Trophoblast cell (in vitro differentiated cells and primary cell): Measurements from ENCODE around the gene TRUB1.

Experiments
- DNase-seq, 2 donors: peaks; one replicate each; pipeline ENCODE4 v3.0.0-alpha.2; 2016
- H2AFZ ChIP-seq: 2 replicates; pipeline ENCODE4 v1.6.1; 2013; ENCODE audit warnings: low read length, moderate library complexity, mild to moderate bottlenecking; ENCODE audit not compliant: insufficient read depth, poor library complexity
- H2AK5ac ChIP-seq: 2 replicates; pipeline ENCODE4 v1.6.1; 2013; ENCODE audit warnings: mild to moderate bottlenecking, low read length
- H2BK120ac ChIP-seq: 2 replicates; pipeline ENCODE4 v1.6.1; 2013; ENCODE audit warnings: low read length, mild to moderate bottlenecking, moderate library complexity; ENCODE audit not compliant: insufficient read depth, poor library complexity
- H2BK12ac ChIP-seq: 2 replicates; pipeline ENCODE4 v1.6.1; 2013; ENCODE audit warnings: mild to moderate bottlenecking, low read length, moderate library complexity
- H2BK5ac ChIP-seq: 2 replicates; pipeline ENCODE4 v1.6.1; 2013; ENCODE audit warnings: low read length, low read depth, moderate library complexity, mild to moderate bottlenecking; ENCODE audit not compliant: poor library complexity
- H3K14ac ChIP-seq: 2 replicates; pipeline ENCODE4 v1.6.1; 2013; ENCODE audit warnings: mild to moderate bottlenecking, low read length
- H3K18ac ChIP-seq: 2 replicates; pipeline ENCODE4 v1.6.1; 2013; ENCODE audit warnings: mild to moderate bottlenecking, low read length
- H3K23ac ChIP-seq: 2 replicates; pipeline ENCODE4 v1.6.1; 2013; ENCODE audit warnings: low read length
- H3K27ac ChIP-seq: 2 replicates; pipeline ENCODE4 v1.5.1; 2013; ENCODE audit warnings: low read depth, mild to moderate bottlenecking, inconsistent platforms, low read length, moderate library complexity
- H3K27me3 ChIP-seq: 2 replicates; pipeline ENCODE4 v1.6.1; 2013; ENCODE audit warnings: inconsistent platforms, mild to moderate bottlenecking, low read length, moderate library complexity; ENCODE audit not compliant: insufficient read depth
- H3K36me3 ChIP-seq, 2 experiments: 1 replicate in 1 of 2; 2 replicates in 1 of 2; pipeline ENCODE4 v1.6.1; 2013; ENCODE audit warnings: low read length in 2 of 2, mild to moderate bottlenecking in 2 of 2, moderate library complexity in 1 of 2; ENCODE audit not compliant: insufficient read depth in 2 of 2, control insufficient read depth in 1 of 2
- H3K4ac ChIP-seq: 2 replicates; pipeline ENCODE4 v1.6.1; 2013; ENCODE audit warnings: low read depth, mild to moderate bottlenecking, low read length, moderate library complexity
- H3K4me1 ChIP-seq, 2 experiments: 1 replicate in 1 of 2; 2 replicates in 1 of 2; pipeline ENCODE4 v1.6.1; 2013; ENCODE audit warnings: low read length in 2 of 2, mild to moderate bottlenecking in 2 of 2, moderate library complexity in 1 of 2; ENCODE audit not compliant: insufficient read depth in 2 of 2, control insufficient read depth in 1 of 2
- H3K4me2 ChIP-seq: 2 replicates; pipeline ENCODE4 v1.6.1; 2013; ENCODE audit warnings: inconsistent platforms, mild to moderate bottlenecking, low read length, moderate library complexity
- H3K4me3 ChIP-seq: 2 replicates; pipeline ENCODE4 v1.5.1; 2013; ENCODE audit warnings: mild to moderate bottlenecking, low read depth, low read length, inconsistent platforms
- H3K79me1 ChIP-seq: one replicate; pipeline ENCODE4 v1.6.1; 2013; ENCODE audit warnings: low read length
- H3K79me2 ChIP-seq: 2 replicates; pipeline ENCODE4 v1.6.1; 2013; ENCODE audit warnings: low read length, mild to moderate bottlenecking; ENCODE audit not compliant: control insufficient read depth, insufficient read depth, poor library complexity
- H3K9ac ChIP-seq: 2 replicates; pipeline ENCODE4 v1.6.1; 2013; ENCODE audit warnings: mild to moderate bottlenecking, low read length
- H3K9me3 ChIP-seq: 2 replicates; pipeline ENCODE4 v1.6.1; 2013; ENCODE audit warnings: low read depth, mild to moderate bottlenecking, control low read depth, inconsistent platforms, low read length; ENCODE audit not compliant: insufficient read depth
- H4K12ac ChIP-seq: 2 replicates; pipeline ENCODE4 v1.6.1; 2013; ENCODE audit warnings: low read depth, mild to moderate bottlenecking, low read length, moderate library complexity
- H4K8ac ChIP-seq: 2 replicates; pipeline ENCODE4 v1.6.1; 2013; ENCODE audit warnings: low read depth, mild to moderate bottlenecking, low read length, moderate library complexity
- H4K91ac ChIP-seq: one replicate; pipeline ENCODE4 v1.6.1; 2013; ENCODE audit warnings: low read depth, mild to moderate bottlenecking, low read length, moderate library complexity
- WGBS: extraction: QIAGEN DNeasy Blood & Tissue Kit; methylation state at CpG from one replicate; pipeline ENCODE4 v1.1.7; 2013; ENCODE audit warnings: missing lambda C conversion rate; ENCODE audit not compliant: insufficient read length, insufficient coverage; ENCODE audit errors: extremely low coverage; 5-methylcytosine and 5-hydroxymethylcytosine counted together

TRUB1 gene

DNA sequence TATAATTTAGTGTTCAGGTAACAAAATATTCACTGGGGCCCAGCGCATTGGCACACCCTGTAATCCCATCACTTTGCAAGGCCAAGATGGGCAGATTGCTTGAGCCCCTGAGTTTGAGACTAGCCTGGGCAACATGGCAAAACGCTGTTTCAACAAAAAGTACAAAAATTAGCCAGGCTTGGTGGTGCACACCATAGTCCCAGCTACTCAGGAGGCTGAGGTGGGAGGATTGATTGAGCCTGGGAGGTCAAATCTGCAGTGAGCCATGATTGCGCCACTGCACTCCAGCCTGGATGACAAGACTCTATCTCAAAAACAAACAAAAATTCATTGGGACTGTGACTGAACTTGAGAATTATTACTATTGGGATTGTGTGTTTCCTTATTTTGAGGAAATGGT, 40.4 kb upstream of the TRUB1 start:
- Histone ChIP-seq H2BK120ac (no peak overlapping the region), H3K4me1 (peaks cover 0 to 3% of the 10 kb centered on the region in 2 experiments), H3K14ac (no peak overlapping the region), H3K27me3 (no peaks in the 10 kb centered on the region), H3K27ac (no peak overlapping the region), H3K4me3 (no peak overlapping the region), H4K8ac (no peak overlapping the region), H3K18ac (no peak overlapping the region), H2AFZ (no peak overlapping the region), H4K91ac (no peak overlapping the region), H3K9ac (no peak overlapping the region), H3K79me1 (no peaks in the 10 kb centered on the region), H3K9me3 (no peaks in the 10 kb centered on the region), H4K12ac (no peak overlapping the region), H3K36me3 (no peaks in the 10 kb centered on the region), H2BK5ac (no peak overlapping the region), H2BK12ac (no peak overlapping the region), H3K23ac (no peak overlapping the region), H2AK5ac (no peak overlapping the region), H3K4ac (no peak overlapping the region), H3K79me2 (no peaks in the 10 kb centered on the region), H3K4me2 (no peak overlapping the region)
- WGBS, result no CpG with 5 or more reads among the region's 3 CpGs
- no peak for DNase-seq

DNA sequence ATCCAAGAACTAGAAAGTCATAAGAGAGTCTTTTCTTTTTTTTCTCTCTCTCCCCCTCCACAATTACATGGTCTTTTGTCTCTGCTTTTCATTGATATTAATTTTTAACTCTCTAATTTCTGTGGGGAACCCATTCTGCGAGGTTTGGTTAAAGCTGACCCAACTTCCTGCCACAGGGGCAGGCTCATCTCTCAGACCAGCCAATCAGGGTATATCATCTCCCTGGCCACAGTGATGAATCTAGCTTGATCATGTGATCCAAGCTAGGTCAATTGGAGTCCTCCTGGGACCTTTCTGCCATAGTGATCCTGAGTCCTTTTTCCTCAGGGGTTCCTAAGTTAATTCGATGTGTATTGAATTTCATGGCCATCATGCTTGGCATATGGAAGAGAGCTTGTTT, 38.0 kb upstream of the TRUB1 start:
- Histone ChIP-seq H2AK5ac (no peak overlapping the region), H3K4me1 (peaks cover 0 to 3% of the 10 kb centered on the region in 2 experiments), H3K23ac (no peak overlapping the region), H3K79me2 (no peaks in the 10 kb centered on the region), H3K14ac (no peak overlapping the region), H2BK12ac (no peak overlapping the region), H3K9me3 (no peaks in the 10 kb centered on the region), H3K9ac (no peak overlapping the region), H4K12ac (no peak overlapping the region), H3K4me2 (no peak overlapping the region), H3K27ac (no peak overlapping the region), H3K27me3 (no peaks in the 10 kb centered on the region), H3K79me1 (no peaks in the 10 kb centered on the region), H3K18ac (no peak overlapping the region), H2BK120ac (no peak overlapping the region), H3K4ac (no peak overlapping the region), H4K8ac (no peak overlapping the region), H3K4me3 (no peak overlapping the region), H4K91ac (no peak overlapping the region), H3K36me3 (no peaks in the 10 kb centered on the region), H2BK5ac (no peak overlapping the region), H2AFZ (no peak overlapping the region)
- no CpG with 5 or more reads among the region's 2 CpGs for WGBS
- DNase-seq, result no peak

DNA sequence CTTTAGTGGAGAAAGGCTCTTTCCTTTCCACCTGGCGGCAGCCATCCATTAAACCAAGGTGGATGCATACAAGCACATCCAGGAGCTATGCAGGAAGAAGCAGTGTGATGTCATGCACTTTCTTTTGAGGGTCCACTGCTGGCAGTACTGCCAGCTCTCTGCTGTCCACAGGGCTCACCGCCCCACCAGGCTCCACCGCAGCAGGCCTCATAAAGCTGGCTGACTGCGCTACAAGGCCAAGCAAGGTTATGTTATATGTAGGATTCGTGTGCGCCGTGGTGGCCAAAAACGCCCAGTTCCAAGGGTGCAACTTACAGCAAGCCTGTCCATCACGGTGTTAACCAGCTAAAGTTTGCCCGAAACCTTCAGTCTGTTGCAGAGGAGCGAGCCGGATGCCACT, 37.3 kb upstream of the TRUB1 start:
- Histone ChIP-seq H3K4me2 (no peak overlapping the region), H3K14ac (no peak overlapping the region), H2BK120ac (no peak overlapping the region), H2AK5ac (no peak overlapping the region), H2BK5ac (no peak overlapping the region), H3K4me1 (peaks cover 0 to 5% of the 10 kb centered on the region in 2 experiments), H4K12ac (no peak overlapping the region), H2AFZ (no peak overlapping the region), H3K9me3 (no peaks in the 10 kb centered on the region), H3K36me3 (no peaks in the 10 kb centered on the region), H3K4me3 (no peak overlapping the region), H3K27ac (no peak overlapping the region), H3K27me3 (no peaks in the 10 kb centered on the region), H3K23ac (no peak overlapping the region), H4K8ac (no peak overlapping the region), H3K4ac (no peak overlapping the region), H3K9ac (no peak overlapping the region), H4K91ac (peak overlapping the region; percentile 7), H3K18ac (no peak overlapping the region), H3K79me1 (no peaks in the 10 kb centered on the region), H2BK12ac (no peak overlapping the region), H3K79me2 (no peaks in the 10 kb centered on the region)
- WGBS, result no CpG with 5 or more reads among the region's 12 CpGs
- no peak for DNase-seq

DNA sequence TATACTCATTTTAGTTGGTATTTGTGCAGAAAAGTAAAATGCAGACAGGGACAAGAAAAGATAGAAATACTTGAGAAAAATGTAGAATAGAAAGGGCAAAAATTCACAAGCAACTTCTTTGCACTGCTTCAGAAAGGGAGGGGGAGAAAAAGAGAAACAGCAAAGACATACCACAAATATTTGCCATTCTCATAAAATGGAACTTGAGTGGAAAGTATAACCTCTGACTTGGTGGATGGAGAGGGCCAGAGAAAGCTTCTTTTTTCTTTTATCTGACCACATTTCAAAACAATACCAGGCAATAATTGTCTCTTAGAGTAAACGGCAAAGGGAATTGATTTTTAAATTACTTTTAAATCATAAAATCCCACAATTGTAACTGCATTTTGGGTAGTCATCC, 35.8 kb upstream of the TRUB1 start:
- Histone ChIP-seq H2BK12ac (no peak overlapping the region), H3K4me2 (no peak overlapping the region), H3K79me2 (no peaks in the 10 kb centered on the region), H4K12ac (no peak overlapping the region), H3K9ac (no peak overlapping the region), H3K4me3 (no peak overlapping the region), H3K18ac (no peak overlapping the region), H3K23ac (no peak overlapping the region), H3K4me1 (peaks cover 0 to 9% of the 10 kb centered on the region in 2 experiments), H2AK5ac (no peak overlapping the region), H4K8ac (no peak overlapping the region), H3K9me3 (no peaks in the 10 kb centered on the region), H3K14ac (no peak overlapping the region), H3K79me1 (no peaks in the 10 kb centered on the region), H2AFZ (no peak overlapping the region), H3K27me3 (no peaks in the 10 kb centered on the region), H3K36me3 (no peaks in the 10 kb centered on the region), H4K91ac (no peak overlapping the region), H3K4ac (no peak overlapping the region), H2BK5ac (no peak overlapping the region), H2BK120ac (no peak overlapping the region), H3K27ac (no peak overlapping the region)
- peak in 1 of 2 donors; percentile 39 for DNase-seq
- WGBS, result no CpG with 5 or more reads among the region's 1 CpG
